HepG2 (cell line): ENCODE measurements around the gene IFIT1. TPM values are rescaled to one million over a fixed set of nuclear protein-coding genes. Genes with fewer than 3 reads are reported as not detected.
A peak's percentile ranks its signal among the peaks of the same experiment; 100 is the strongest.

Experiments used
- ATAC-seq: fragments of 200-7000 bp; cut with Tn5 transposase; 3 replicates; pipeline ENCODE4 v1.9.1; 2020; ENCODE audit warnings: mild to moderate bottlenecking, moderate library complexity
- BruUV-seq: library from RNA; stranded (reverse); fragments of 400-500 nt; replicated peaks from 2 replicates; lab custom pipeline; 2021; lab: Mats Ljungman, UMichigan
- CTCF ChIA-PET: fragments of 300-600 bp; formaldehyde crosslinking; extraction: SDS; loops from one replicate; lab custom pipeline; 2021; ENCODE audit warnings: low total read pairs, inconsistent platforms, low intra/inter-chr PET ratio; lab: Yijun Ruan, JAX
- POLR2A ChIA-PET: fragments of 350-600 bp; sonication (Branson Sonifier 250); formaldehyde crosslinking; loops from one replicate; lab custom pipeline; 2020; ENCODE audit warnings: antibody characterized with exemption, inconsistent platforms; lab: Yijun Ruan, JAX
- DNase-seq: peaks from one replicate; pipeline ENCODE4 v3.0.0-alpha.2; 2015; ENCODE audit warnings: low spot score
- FAIRE-seq: peaks from 3 replicates; lab custom pipeline; 2011; peaks lifted over from hg19 to GRCh38; lab: Jason Lieb, UNC
- H2AFZ ChIP-seq: one replicate; pipeline ENCODE4 v1.6.1; 2011; ENCODE audit warnings: low read length, inconsistent platforms
- H3K27ac ChIP-seq: fragments of 300-600 bp; 3 replicates; pipeline ENCODE4 v1.8.0; 2011; ENCODE audit warnings: mixed run types, mild to moderate bottlenecking, mixed read lengths, low read length, inconsistent platforms; ENCODE audit not compliant: insufficient read depth; ENCODE audit errors: extremely low read length
- H3K27me3 ChIP-seq, 2 experiments: fragments of 200-600 bp in 1 of 2; 2 replicates in 1 of 2; 3 replicates in 1 of 2; pipeline versions ENCODE4 v1.6.0 to v1.8.0; 2011; ENCODE audit warnings: low read length in 2 of 2, mild to moderate bottlenecking in 2 of 2, moderate library complexity in 2 of 2, inconsistent platforms in 1 of 2; ENCODE audit not compliant: insufficient read depth in 2 of 2, control insufficient read depth in 1 of 2
- H3K36me3 ChIP-seq, 2 experiments: fragments of 200-600 bp in 1 of 2; replicated peaks in 1 of 2; 2 replicates in 1 of 2; 3 replicates in 1 of 2; pipeline versions ENCODE4 v1.5.1 to v1.8.0; 2011; ENCODE audit warnings: low read length in 2 of 2, inconsistent platforms in 1 of 2; ENCODE audit not compliant: insufficient read depth in 2 of 2, control insufficient read depth in 1 of 2
- H3K4me1 ChIP-seq: 2 replicates; pipeline ENCODE4 v1.5.1; 2012; ENCODE audit warnings: low read length, inconsistent platforms; ENCODE audit not compliant: insufficient read depth
- H3K4me2 ChIP-seq: 2 replicates; pipeline ENCODE4 v1.6.0; 2011; ENCODE audit warnings: low read depth, low read length, inconsistent platforms
- H3K4me3 ChIP-seq, 3 experiments: fragments of 200-600 bp in 1 of 3; sonication (generic), shearing (Covaris generic) in 1 of 3; replicated peaks in 1 of 3; 2 replicates each; pipeline ENCODE4 v1.5.1; 2011 to 2016; ENCODE audit warnings: low read length in 3 of 3, inconsistent platforms in 2 of 3, low read depth in 2 of 3, mild to moderate bottlenecking in 2 of 3, control low read depth in 1 of 3, mixed read lengths in 1 of 3; ENCODE audit not compliant: insufficient read depth in 1 of 3
- H3K79me2 ChIP-seq: one replicate; pipeline ENCODE4 v1.6.1; 2011; ENCODE audit warnings: low read length, inconsistent platforms; ENCODE audit not compliant: insufficient read depth
- H3K9ac ChIP-seq: 2 replicates; pipeline ENCODE4 v1.6.0; 2011; ENCODE audit warnings: mild to moderate bottlenecking, low read depth, low read length, inconsistent platforms; ENCODE audit not compliant: insufficient read depth
- H3K9me3 ChIP-seq: 2 replicates; pipeline ENCODE4 v1.5.1; 2012; ENCODE audit warnings: mild to moderate bottlenecking, low read length
- H4K20me1 ChIP-seq: 2 replicates; pipeline ENCODE4 v1.6.0; 2011; ENCODE audit warnings: inconsistent platforms, mild to moderate bottlenecking, low read length, moderate library complexity; ENCODE audit not compliant: insufficient read depth
- ARID2 ChIP-seq: sonication (generic); formaldehyde crosslinking; IDR thresholded peaks from 2 replicates; pipeline ENCODE4 v1.8.1; 2022; ENCODE audit warnings: mild to moderate bottlenecking, missing genetic modification reagents, borderline replicate concordance
- ASH2L ChIP-seq: fragments of 300-600, 200-600 bp; sonication (generic); IDR thresholded peaks from 2 replicates; pipeline ENCODE4 v1.7.0; 2017; ENCODE audit warnings: low read depth, mild to moderate bottlenecking, moderate library complexity, mixed read lengths, low read length; ENCODE audit not compliant: insufficient read length
- BCL3 ChIP-seq: sonication (generic); formaldehyde crosslinking; IDR thresholded peaks from 2 replicates; pipeline ENCODE4 v1.5.1; 2020; ENCODE audit warnings: mild to moderate bottlenecking, missing genetic modification reagents, moderate library complexity
- GMEB1 ChIP-seq: sonication (generic); formaldehyde crosslinking; IDR thresholded peaks from 2 replicates; pipeline ENCODE4 v1.5.1; 2020; ENCODE audit warnings: missing genetic modification reagents, mild to moderate bottlenecking, borderline replicate concordance
- IRF2 ChIP-seq: IDR thresholded peaks from 2 replicates; pipeline ENCODE4 v1.6.1; 2018; ENCODE audit warnings: missing genetic modification reagents, missing compliant biosample characterization
- KLF16 ChIP-seq, 2 experiments: sonication (generic) in 1 of 2; formaldehyde crosslinking in 1 of 2; IDR thresholded peaks; 2 replicates each; pipeline versions ENCODE4 v1.6.1 to v1.8.0; 2016 to 2023; ENCODE audit warnings: missing genetic modification reagents in 2 of 2, missing compliant biosample characterization in 1 of 2
- POLR2G ChIP-seq: fragments of 200-400 bp; formaldehyde crosslinking; IDR thresholded peaks from 2 replicates; pipeline ENCODE4 v1.6.1; 2018; ENCODE audit warnings: mild to moderate bottlenecking, low read depth, low read length, moderate library complexity
- RFXANK ChIP-seq: IDR thresholded peaks from 2 replicates; pipeline ENCODE4 v1.6.1; 2016
- SMAD3 ChIP-seq: sonication (generic); formaldehyde crosslinking; IDR thresholded peaks from 2 replicates; pipeline ENCODE4 v1.4.0; 2020; ENCODE audit warnings: missing genetic modification reagents
- ZBTB7A ChIP-seq: sonication (generic); formaldehyde crosslinking; IDR thresholded peaks from 2 replicates; pipeline ENCODE4 v1.8.0; 2022; ENCODE audit warnings: mild to moderate bottlenecking, missing genetic modification reagents
- ZNF138 ChIP-seq: sonication (generic); formaldehyde crosslinking; IDR thresholded peaks from 2 replicates; pipeline ENCODE4 v1.5.0; 2020; ENCODE audit warnings: mild to moderate bottlenecking, low read depth, missing genetic modification reagents
- ZNF292 ChIP-seq: sonication (generic); formaldehyde crosslinking; IDR thresholded peaks from 2 replicates; pipeline ENCODE4 v1.8.1; 2022; ENCODE audit warnings: mild to moderate bottlenecking, low read depth, missing genetic modification reagents, borderline replicate concordance
- ZNF768 ChIP-seq: sonication (generic); formaldehyde crosslinking; IDR thresholded peaks from 2 replicates; pipeline ENCODE4 v1.4.0; 2020; ENCODE audit warnings: missing genetic modification reagents
- ZNF781 ChIP-seq: sonication (generic); formaldehyde crosslinking; IDR thresholded peaks from 2 replicates; pipeline ENCODE4 v1.5.1; 2020; ENCODE audit warnings: borderline replicate concordance, mild to moderate bottlenecking, missing genetic modification reagents; ENCODE audit errors: not compliant biosample characterization
- WGBS: methylation state at CpG from one replicate; pipeline ENCODE4 v1.1.6; 2017; ENCODE audit warnings: low lambda C conversion rate; 5-methylcytosine and 5-hydroxymethylcytosine counted together
- in situ Hi-C: cut with HindIII; loops from 2 replicates; pipeline ENCODE4 v1.10.0; 2017; ENCODE audit warnings: low pct_unique_long_range_greater_than_20kb; ENCODE audit not compliant: extremely low pct_ligation_motif_present
- intact Hi-C: fragments of 100-400 bp; cut with micrococcal nuclease; formaldehyde crosslinking; loops from one replicate; pipeline ENCODE4 v1.10.0; 2022; ENCODE audit not compliant: unreplicated experiment
- polyA plus RNA-seq, 8 experiments: library from polyadenylated mRNA; depleted of rRNA in 3 of 8; stranded (reverse) in 7 of 8; unstranded in 1 of 8; fragments of >200 nt; fragmentation: Illumina TruSeq in 4 of 8; extraction: Trizol in 4 of 8; gene quantifications; 2 replicates each; pipeline versions ENCODE4 v1.2.1 to v1.2.3, GENCODE V29; 2011 to 2016; ENCODE audit warnings: low read depth in 4 of 8, missing spikeins in 1 of 8, mixed read lengths in 1 of 8; ENCODE audit not compliant: insufficient read depth in 1 of 8
- total RNA-seq, 5 experiments: library from RNA; depleted of rRNA; stranded (reverse); fragments of >200 nt; fragmentation: Illumina TruSeq; extraction: Trizol; gene quantifications; 2 replicates each; pipeline ENCODE4 v1.2.3, GENCODE V29; 2016; ENCODE audit warnings: low read depth in 1 of 5
- TF ChIP-seq, protein P1 (sequence below), 2 experiments: sonication (generic) in 1 of 2; formaldehyde crosslinking in 1 of 2; IDR thresholded peaks; 2 replicates each; pipeline versions ENCODE4 v1.4.0 to v1.6.1; 2018 to 2020; ENCODE audit warnings: missing genetic modification reagents in 2 of 2, borderline replicate concordance in 1 of 2, low read depth in 1 of 2, mild to moderate bottlenecking in 1 of 2, missing biosample characterization in 1 of 2
- TF ChIP-seq, protein P2 (sequence below): sonication (generic); formaldehyde crosslinking; IDR thresholded peaks from 2 replicates; pipeline ENCODE4 v1.4.0; 2020; ENCODE audit warnings: missing genetic modification reagents

Gene IFIT1
- total and polyA plus RNA-seq, 2 of the 13 experiments (the other 11 are each of a cell fraction or from before 2014, with no cell fraction given) = 1.5 to 5.5 TPM

- H3K4me2 ChIP-seq = peak within 1 kb of the TSS; percentile 80
- H3K9ac ChIP-seq = peak within 1 kb of the TSS; percentile 77
- DNase-seq = peak; percentile 30
- ATAC-seq = peak; percentile 95
- no peaks in the 10 kb centered on the region for H3K9me3 ChIP-seq
- peak within 1 kb of the TSS; percentile 98 for H2AFZ ChIP-seq
- no peaks in the 10 kb centered on the region; a peak in 1 of 5 replicates for H3K27me3 ChIP-seq
- POLR2A ChIA-PET = interaction anchor here (0.7 to 1.3 kb wide), 5 partner anchors 22 to 163 kb away, joined by 3 to 13 read pairs (median 3); partner anchors contain the start of genes IFIT1, IFIT3 and LIPA
- H3K4me1 ChIP-seq = peaks cover 26% of the 10 kb centered on the region
- in situ Hi-C loops (no loop called here), intact Hi-C loops (loop anchor here (1.0 kb wide), 1 partner anchor 22 kb away; the partner anchor contains the start of gene IFIT1)
- H3K4me3 ChIP-seq = peak within 1 kb of the TSS; percentile 74 to 95 (median 83)
- BruUV-seq = TSS peak; percentile 79
- peak within 1 kb of the TSS; percentile 63 for H3K27ac ChIP-seq
- WGBS = under 1% methylated on average over 45 of the region's 48 CpGs
- CTCF ChIA-PET = no interaction called here
- no peaks in the 10 kb centered on the region for H4K20me1 ChIP-seq
- no peak for FAIRE-seq
- H3K36me3 ChIP-seq = peaks cover 0 to 4% of the 10 kb centered on the region in 2 experiments; a peak in 1 of 5 replicates
- peaks cover under 1% of the 10 kb centered on the region for H3K79me2 ChIP-seq
- TF ChIP-seq, protein P1, sequence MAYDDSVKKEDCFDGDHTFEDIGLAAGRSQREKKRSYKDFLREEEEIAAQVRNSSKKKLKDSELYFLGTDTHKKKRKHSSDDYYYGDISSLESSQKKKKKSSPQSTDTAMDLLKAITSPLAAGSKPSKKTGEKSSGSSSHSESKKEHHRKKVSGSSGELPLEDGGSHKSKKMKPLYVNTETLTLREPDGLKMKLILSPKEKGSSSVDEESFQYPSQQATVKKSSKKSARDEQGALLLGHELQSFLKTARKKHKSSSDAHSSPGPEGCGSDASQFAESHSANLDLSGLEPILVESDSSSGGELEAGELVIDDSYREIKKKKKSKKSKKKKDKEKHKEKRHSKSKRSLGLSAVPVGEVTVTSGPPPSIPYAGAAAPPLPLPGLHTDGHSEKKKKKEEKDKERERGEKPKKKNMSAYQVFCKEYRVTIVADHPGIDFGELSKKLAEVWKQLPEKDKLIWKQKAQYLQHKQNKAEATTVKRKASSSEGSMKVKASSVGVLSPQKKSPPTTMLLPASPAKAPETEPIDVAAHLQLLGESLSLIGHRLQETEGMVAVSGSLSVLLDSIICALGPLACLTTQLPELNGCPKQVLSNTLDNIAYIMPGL (CRISPR knock-in tag; IDR thresholded peaks at IDR 0.05; ENCODE audit: borderline replicate concordance in 1 of 2, low read depth in 1 of 2) = peak; percentile 40 to 82; a peak in 2 of 4 replicates
- TF ChIP-seq BCL3 (CRISPR knock-in tag) = peak; percentile 46; the same call in 1 of the 2 replicates
- TF ChIP-seq KLF16 (CRISPR knock-in tag; IDR thresholded peaks at IDR 0.05) = peak in 1 of 2 experiments; percentile 24; a peak in 1 of 4 replicates
- peak; percentile 9; the same call in 1 of the 2 replicates for TF ChIP-seq ZNF768 (CRISPR knock-in tag)
- no peak for TF ChIP-seq ZNF781 (CRISPR knock-in tag)
- TF ChIP-seq IRF2 (CRISPR knock-in tag) = peak; percentile 73
- TF ChIP-seq ZNF138 (CRISPR knock-in tag) = no peak
- TF ChIP-seq ASH2L = peak; percentile 99
- peak; percentile 84 for TF ChIP-seq ZBTB7A (CRISPR knock-in tag)
- TF ChIP-seq RFXANK = no peak
- TF ChIP-seq POLR2G = peak; percentile 74
- TF ChIP-seq, protein P2, sequence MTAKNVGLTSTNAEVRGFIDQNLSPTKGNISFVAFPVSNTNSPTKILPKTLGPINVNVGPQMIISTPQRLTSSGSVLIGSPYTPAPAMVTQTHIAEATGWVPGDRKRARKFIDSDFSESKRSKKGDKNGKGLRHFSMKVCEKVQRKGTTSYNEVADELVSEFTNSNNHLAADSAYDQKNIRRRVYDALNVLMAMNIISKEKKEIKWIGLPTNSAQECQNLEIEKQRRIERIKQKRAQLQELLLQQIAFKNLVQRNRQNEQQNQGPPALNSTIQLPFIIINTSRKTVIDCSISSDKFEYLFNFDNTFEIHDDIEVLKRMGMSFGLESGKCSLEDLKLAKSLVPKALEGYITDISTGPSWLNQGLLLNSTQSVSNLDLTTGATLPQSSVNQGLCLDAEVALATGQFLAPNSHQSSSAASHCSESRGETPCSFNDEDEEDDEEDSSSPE (CRISPR knock-in tag) = peak; percentile 53; the same call in 1 of the 2 replicates
- TF ChIP-seq SMAD3 (CRISPR knock-in tag) = no peak
- peak; percentile 70; the same call in 1 of the 2 replicates for TF ChIP-seq GMEB1 (CRISPR knock-in tag)
- 0 out of 2 replicates have a peak, but pooled peaks have one; percentile 28 for TF ChIP-seq ARID2 (CRISPR knock-in tag)
- 0 out of 2 replicates have a peak, but pooled peaks have one; percentile 74 for TF ChIP-seq ZNF292 (CRISPR knock-in tag)
Measured at GRCh38 chr10:89414146-89414878, 21.9 kb downstream of the IFIT1 start, which contains the start of gene IFIT5. IFIT5 (plus strand) TSS chr10:89414568; CDS start chr10:89414799, 231 bp downstream.
